HG03575 (cell line): ENCODE measurements around the gene STH.
"Not testable (repeated sequence)": the region's sequence is repeated elsewhere in the genome, so short reads cannot be mapped to it uniquely, and the experiment has no call there.

ENCODE experiments used
- ATAC-seq: cut with Tn5 transposase; IDR thresholded peaks from one replicate; pipeline ENCODE4 v1.9.1; 2021; ENCODE audit not compliant: unreplicated experiment, insufficient number of reproducible peaks, low FRiP score; ENCODE audit errors: extremely low read depth

STH gene

GRCh38 chr17:46020023-46020761 lies 21.1 kb downstream of the STH start:
- ATAC-seq: no peak

GRCh38 chr17:46020998-46021397 lies 21.9 kb downstream of the STH start:
- ATAC-seq: no peak

GRCh38 chr17:46023366-46023765 lies 24.3 kb downstream of the STH start:
- not testable (repeated sequence) for ATAC-seq

- ATAC-seq: no peak
These were observed 24.8 kb downstream of the STH start for GRCh38 chr17:46023783-46024388.

- no peak for ATAC-seq
These were observed 25.5 kb downstream of the STH start for GRCh38 chr17:46024590-46024989.

GRCh38 chr17:46025060-46025459 lies 26.0 kb downstream of the STH start:
- ATAC-seq: no peak

- no peak for ATAC-seq
These were observed 26.6 kb downstream of the STH start for GRCh38 chr17:46025510-46026165.

- ATAC-seq: no peak
These were observed 27.4 kb downstream of the STH start for GRCh38 chr17:46026166-46027047.

- ATAC-seq: no peak
These were observed 28.3 kb downstream of the STH start for GRCh38 chr17:46027048-46027975.

GRCh38 chr17:46027976-46028325 lies 28.9 kb downstream of the STH start:
- no peak for ATAC-seq

GRCh38 chr17:46028374-46028773 lies 29.3 kb downstream of the STH start:
- no peak for ATAC-seq

- no peak for ATAC-seq
These were observed 30.0 kb downstream of the STH start for GRCh38 chr17:46028981-46029565.

- no peak for ATAC-seq
These were observed 30.6 kb downstream of the STH start for GRCh38 chr17:46029627-46030026.

- ATAC-seq: no peak
These were observed 31.7 kb downstream of the STH start for GRCh38 chr17:46030752-46031151.

GRCh38 chr17:46031440-46031839 lies 32.4 kb downstream of the STH start:
- no peak for ATAC-seq

- ATAC-seq: no peak
These were observed 32.9 kb downstream of the STH start for GRCh38 chr17:46031920-46032319.

GRCh38 chr17:46032909-46033308 lies 33.9 kb downstream of the STH start:
- ATAC-seq: no peak

GRCh38 chr17:46033392-46033791 lies 34.3 kb downstream of the STH start:
- no peak for ATAC-seq
